H4 (cell line): ENCODE measurements around the gene DSCAML1. TPM values are rescaled to one million over a fixed set of nuclear protein-coding genes. Genes with fewer than 3 reads are reported as not detected.

Experiments
- DNase-seq: peaks from one replicate; pipeline ENCODE4 v3.0.0-alpha.2; 2015; ENCODE audit warnings: low spot score
- total RNA-seq: library from RNA; depleted of rRNA; stranded (reverse); fragments of >200 nt; shearing (Covaris generic); gene quantifications from 2 replicates; pipeline ENCODE4 v1.2.3, GENCODE V29; 2014

Gene DSCAML1
- total RNA-seq, 1 experiment from 2014 or later = not detected

DNA sequence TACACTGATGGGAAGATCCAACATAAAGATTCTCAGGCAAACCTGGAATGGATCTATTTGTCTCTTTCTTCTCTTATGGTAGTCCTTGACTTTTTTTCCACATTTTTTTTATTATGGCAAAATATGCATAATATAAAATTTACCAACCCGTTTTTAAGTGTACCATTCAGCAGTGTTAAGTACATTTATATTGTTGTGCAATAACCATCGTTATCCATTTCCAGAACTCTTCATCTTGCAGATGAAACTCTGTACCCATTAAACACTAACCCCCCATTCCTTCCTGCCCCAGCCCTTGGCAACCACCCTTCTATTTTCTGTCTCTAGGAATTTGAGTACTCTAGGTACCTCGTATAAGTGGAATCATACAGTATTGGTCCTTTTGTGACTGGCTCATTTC is 99.7 kb downstream of the DSCAML1 start:
- no peak for DNase-seq

DNA sequence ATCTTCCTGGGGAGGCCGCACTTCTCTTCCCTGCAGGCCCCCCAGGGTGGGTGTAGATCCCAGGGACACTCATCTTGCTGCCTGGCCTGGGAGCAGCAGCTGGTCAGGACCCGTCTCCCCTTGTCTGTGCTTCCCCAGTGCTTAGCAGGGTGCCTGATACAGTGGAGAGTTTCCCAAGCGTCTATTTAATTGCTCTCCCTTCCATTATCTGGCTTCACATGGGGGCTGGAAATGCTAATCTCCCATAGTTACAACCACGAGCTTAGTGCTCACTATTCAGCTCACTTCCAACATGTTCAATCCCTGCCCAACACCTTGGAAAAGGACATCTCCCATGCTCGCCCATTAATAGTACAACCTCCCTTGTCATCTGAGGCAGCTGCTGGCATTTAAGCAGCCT is 100.5 kb downstream of the DSCAML1 start:
- DNase-seq = no peak

DNA sequence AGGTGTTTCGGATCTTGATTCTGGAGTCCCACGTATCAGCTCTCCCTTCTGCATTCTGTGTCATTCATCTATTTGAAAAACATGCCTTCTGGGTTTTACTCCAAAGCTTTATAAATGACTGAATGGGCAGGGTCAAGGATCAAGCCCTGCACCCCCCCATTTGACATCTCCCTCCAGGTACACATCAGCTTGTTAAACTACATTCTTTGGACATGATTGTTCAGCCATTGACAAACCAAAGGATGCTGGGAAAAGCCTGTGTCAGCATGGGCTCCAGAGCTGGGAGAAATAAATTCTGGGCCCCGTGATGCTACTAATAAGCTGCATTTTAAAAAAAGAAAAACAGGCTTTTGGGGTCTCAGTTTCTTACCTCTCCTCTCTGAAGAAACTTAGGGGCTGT is 103.7 kb downstream of the DSCAML1 start:
- DNase-seq = no peak

DNA sequence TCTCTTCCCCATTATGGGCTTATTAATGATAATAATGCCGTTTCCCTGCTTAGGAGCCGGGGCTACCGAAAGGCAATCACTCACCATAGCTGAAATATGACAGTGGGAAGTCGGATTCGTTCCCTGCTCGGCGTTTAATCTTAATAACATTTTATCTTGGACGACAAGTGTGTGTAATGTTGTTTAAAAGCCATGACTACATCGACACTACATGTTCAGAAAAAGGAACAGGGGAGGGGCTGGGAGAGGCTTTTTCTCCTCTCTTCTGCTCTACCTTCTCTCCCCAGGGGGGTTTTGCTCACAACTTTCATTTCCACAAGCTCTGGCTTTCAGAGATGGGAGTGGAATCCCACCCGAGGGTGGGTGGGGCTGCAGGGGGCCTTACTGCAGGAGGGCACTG is 105.5 kb downstream of the DSCAML1 start:
- DNase-seq = peak; percentile 38

DNA sequence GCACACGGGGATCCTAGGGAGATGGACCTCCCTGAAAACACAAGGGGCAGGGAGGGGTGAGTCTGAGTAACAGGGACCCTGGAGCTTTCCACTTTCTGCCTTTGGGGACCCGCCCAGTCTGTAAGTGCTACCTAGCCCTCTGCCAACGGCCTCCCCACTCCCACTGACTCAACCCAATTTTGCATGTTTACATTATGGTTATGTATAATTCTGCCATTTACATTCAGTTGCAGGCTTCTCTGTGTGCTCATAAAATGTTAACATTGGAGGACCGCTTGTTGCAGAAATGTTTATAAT is 105.8 kb downstream of the DSCAML1 start:
- no peak for DNase-seq

DNA sequence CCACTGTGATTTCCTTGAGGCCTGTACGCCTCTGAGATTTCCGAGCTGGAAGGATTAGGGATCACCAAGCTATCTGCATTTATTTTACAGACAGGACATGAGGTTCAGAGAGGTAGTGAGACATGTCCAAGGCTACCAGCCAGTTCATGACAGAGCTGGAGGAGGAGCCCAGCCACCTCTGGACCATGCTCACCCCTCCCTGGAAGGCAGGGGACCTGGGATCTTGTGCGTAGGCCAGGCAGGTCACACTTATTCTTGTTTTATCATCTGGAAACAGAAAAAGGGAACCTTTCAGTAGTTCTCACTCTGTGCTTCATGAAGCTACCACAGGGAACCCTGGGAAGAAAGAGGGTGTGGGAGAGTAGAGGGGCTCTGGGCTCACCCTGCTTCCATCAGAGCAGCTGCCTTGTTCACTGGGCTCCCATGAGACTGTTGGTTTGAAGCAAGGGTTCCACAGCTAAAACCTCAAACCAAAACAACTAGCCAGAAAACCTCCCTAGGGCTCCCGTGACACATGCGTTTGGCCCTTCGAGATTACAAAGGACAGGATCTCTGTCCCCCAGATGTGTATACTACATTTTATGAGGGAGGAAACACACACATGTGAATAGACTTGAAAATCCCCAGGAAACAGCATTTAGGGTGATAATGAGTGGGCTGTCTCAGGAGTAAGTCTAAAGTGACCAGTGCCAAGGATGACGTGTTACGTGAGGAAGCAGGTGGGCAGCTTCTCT is 106.4 kb downstream of the DSCAML1 start:
- DNase-seq = peak; percentile 53

DNA sequence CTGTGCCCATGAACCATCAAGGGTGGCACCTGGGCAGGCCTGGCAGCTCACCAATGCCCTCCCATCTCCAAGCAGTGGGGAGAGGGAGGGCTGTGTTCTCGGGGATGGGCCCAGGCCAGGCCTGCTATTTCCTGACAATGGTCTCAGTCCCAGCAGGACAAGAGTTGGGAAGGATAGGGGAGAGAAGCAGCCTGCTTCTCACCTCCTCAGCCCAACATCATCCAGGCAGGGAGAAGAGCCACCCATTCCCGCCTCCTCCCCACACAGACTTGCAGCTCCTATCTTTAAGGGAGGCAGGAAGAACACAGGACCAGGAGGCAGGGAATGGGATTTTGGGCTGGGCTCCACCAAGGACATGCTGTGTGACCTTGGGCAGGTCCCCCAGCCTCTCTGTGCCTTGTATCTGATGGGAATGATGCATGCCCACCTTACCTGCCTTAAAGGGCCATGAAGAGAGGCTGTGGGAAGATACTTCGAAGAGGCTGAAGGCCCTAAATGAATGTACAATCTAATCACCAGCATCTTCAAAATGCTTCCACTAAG is 108.7 kb downstream of the DSCAML1 start:
- no peak for DNase-seq

DNA sequence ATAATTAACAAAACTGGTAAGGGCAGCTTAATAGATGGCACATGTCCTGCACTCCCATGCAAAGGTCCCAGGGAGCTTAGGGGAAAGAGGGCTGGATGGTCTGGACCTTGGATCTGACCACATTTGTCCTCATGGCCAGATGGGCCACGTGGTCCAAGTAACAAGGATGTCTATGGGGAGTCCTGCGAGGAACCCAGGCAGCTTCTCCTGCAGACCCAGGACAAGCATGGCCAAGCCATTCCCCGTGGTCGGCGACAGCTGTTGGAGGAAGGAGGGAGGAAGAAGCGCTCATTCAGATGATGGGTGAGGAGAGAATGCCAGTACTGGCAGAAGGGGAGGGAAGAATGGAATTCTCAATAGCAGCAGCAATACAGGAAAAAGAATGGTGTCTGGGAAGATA is 109.2 kb downstream of the DSCAML1 start:
- no peak for DNase-seq

DNA sequence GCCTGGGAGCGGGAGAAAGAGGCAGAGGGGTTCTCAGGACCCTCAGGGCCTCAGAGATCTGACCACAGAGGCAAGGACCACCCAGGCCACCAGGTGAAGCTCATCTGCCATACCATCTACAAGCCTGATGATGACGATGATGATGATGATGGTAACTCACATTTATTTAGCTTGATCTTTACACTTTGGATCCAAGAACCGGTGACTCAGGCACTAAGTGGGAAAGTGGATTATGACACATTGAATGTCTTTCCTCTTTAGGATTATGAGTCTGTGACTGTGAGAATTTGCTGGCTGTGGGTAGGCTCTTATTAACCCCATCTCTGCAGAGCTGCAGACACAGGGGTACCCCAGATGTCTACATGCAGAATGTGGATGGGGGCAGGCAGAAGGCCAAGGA is 110.3 kb downstream of the DSCAML1 start:
- DNase-seq = no peak

DNA sequence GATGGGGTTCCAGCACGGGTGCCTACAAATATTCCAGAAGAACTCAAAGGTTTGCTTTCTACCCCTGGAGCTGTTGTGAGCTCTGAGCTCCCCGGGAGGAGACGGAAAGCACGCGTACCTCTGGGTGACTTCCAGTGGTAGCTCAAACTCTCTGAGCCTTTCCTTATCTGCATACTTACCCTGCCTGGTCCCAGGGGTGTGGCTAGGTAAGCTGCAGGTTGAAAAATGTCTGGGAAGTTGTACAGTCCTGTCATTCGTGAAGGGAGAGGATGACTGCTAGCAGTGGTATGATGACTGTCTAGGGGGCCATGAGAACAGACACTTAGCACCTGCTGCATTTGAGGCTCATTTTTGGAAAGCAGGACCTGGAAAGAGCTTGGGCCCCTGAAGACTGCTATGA is 111.5 kb downstream of the DSCAML1 start:
- DNase-seq = no peak

DNA sequence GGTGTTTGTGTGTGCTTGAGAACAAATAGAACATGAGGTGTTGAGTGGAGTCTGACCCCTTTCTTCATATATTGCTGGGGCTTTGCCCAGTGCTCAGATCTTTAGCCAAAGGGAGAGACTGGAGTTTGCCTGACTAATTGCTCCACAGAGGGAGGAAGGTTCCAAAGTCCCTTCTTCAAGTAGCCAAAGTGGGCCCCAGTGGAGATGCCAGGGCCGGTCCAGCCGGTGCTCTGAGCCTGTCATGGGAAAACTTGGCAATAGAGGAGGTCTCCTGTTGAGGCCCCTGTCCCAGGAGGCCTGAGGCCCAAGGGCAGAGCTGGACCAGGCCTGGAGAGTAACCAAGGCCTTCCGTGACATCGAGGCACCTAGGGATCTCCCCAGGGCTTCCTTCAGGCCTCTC is 112.3 kb downstream of the DSCAML1 start:
- no peak for DNase-seq

DNA sequence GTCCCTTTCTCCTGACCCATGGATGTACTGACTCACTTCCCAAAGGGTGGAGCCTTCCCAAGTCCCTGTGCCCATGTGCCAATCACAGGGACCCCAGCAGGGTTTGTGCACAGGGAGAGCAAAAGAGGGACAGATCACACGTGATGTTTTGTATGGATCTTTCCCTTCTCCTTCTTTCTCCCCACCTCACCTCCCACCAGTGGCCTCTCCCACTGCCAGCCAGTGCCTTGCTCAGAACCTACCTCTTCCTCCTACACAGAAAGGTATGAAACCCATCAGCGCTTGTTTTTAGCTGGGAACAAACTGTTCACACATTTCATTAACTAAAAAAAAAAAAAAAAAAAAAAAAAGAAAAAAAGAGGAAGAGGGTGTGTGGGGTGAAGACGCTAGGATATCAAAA is 112.9 kb downstream of the DSCAML1 start:
- no peak for DNase-seq

DNA sequence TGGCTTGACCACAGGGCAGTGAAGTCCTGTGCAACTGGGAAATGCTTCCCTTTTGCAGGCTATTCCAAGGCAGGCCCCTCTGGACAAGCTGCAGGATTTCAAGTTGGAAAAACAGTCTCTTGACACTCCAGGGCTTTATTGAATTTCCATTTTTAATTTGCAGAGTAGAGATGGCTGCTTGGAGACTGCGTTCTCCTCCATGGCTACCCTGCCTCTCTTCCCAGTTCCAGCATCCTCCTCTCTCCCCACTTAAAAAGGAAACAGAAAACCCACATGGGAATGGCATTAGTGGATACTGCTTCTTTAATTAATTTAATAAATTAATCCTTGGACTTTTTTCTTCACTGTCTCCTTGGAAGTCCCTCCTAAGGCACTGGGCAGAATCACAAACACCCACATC is 115.6 kb downstream of the DSCAML1 start:
- no peak for DNase-seq

DNA sequence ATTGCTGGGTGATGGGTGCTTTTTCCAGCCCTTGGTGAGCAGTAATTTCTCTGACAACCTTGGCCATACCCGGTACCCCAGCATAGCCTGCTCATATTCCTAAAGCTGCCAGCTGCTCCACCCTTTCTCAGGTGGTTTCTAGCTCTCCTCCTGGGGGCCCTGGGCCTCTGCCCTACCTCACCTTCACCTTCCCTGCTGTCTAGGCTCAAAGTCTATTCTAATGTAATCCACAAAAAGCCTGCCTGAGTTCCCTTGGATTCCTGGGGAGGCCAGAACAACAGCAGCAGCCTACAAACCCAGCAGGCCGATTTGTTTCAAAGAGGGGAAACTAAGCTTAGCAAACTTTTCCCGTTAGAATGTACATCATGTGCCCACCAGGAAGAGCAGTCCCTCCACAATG is 117.6 kb downstream of the DSCAML1 start:
- no peak for DNase-seq

DNA sequence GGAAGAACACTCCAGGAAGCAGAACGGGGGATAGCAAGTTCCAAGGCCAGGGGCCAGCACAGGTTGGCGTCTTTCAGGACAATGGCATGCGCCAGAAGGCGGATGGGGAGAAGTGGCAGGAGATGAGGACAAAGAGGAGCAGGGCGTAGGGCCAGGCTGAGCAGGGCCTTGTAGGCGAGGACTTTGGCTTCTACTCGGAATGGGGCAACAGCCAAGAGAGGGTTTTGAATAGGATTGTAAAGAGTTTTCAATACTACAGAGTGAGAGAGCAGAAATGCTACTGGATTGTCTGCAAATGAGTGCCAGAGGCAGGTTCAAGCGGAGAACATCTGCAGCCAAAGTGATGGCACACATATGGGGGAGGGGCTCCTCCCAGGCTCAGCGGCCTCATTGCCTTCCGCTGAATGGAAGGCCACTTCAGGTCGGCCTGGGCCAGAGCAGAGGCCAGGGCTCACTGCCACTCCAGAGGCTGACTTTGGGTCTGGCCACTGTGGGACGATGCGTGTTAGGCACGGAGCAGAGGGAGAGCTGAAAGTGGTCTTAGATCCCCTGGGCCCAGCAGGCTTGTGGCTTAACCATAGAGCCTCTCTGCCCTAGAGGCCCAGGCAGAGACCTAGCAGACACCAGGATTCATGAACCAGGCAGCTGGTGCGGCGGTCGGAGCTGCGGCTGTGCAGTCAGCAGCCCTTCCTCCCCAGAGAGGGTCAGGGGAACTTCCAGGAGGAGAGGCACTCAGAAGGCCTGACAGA is 118.2 kb downstream of the DSCAML1 start:
- DNase-seq = no peak

DNA sequence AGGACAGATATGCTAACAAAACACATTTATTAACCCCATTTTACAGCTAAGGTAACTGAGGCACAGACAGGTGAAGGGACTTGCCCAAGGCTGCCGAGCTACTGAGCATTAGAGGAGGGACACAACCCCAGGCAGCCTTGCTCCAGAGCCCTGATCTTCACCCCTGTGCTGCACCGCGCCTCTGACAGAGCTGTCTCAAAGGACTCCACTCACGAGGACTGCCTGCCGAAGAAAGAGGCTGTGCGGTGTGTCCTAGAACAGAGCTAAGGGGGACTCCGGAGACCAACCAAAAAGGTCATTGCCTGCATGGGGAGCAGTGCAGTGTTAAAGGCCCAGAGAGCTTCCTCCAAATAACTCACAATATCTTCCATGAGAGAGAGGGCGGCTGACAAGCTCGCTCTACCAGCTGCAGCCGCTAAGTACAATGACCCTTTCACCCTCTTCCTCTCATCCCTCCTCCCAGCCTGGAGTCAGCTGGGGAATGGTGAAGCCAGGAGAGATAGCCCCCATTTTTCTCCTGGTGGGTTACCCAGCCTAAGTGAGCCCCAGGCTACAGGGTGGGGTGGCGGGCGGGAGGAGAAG is 119.2 kb downstream of the DSCAML1 start:
- no peak for DNase-seq

DNA sequence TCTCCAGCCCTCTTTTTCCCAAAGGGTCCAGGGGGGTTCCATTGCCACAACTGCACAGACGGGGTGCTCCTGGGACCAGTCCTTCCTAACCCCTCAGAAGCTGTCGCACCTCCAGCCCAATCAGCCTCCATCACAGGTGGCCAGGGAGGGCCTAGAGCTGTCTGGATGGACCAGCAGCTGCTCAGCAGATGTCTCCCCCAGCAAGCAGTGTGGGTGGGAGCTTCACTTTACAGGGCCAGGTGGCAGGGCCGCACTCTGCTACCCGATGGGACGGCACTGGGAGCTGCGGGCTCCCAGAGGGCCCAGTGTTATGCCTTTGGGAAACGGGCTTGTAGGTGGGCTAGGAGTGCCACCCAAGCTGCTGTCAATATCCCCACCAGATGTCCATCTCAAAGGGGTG is 120.5 kb downstream of the DSCAML1 start:
- no peak for DNase-seq

DNA sequence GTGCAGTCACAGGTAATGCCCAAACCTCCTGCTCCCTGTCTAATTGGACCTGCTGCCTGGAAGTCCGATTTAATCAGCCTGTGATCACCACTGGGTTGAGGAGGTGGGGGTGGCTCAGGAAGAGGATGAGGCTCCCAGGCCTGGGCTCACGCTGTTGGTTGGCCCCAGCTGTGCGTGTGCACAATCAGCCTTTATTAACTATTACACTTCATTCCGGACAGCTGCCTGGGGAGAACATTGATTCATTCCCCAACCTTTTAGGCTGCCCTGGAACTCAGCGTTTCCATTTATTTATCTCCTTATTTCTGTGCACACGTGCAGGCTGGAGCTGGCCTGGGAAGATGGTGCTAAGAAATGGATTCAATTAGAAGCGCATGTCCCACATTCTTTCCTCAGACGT is 123.4 kb downstream of the DSCAML1 start:
- DNase-seq = no peak

DNA sequence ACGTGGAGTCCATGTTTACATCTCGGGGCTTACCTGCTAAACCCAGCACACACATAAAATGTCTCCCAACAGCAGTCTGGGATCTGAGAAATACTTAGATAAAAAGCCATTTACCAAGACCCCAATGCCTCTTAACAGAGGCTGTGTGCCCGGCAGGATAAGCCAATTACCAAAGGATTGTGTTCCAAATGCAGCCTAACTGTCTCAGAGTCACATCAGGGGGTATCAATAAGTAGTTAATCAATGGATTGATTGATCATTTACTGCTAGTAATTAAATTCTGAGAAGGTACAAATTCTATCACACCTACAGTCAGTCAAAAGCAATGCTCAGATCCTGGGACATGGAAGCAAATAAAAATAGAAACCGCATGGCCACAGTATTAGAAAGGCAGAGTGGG is 125.6 kb downstream of the DSCAML1 start:
- DNase-seq = no peak

DNA sequence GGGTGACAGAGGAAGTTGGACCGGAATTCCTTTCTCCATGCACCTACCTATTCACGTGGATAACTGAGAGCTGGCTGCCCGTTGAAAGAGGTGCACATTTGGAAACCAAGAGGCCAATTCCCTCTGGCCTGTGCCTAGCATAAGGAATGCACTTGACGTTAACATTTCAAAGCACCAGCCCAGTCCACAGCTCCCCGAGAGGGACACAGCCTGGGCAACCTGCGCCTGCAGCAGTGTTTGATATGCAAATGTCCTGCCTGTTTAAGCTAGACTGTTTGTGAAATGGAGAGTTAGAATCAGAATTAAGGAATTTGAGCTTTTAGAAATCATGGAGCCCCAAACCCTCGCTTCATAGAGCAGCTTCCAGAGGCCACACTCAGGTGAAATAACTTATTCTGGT is 126.1 kb downstream of the DSCAML1 start:
- DNase-seq = no peak

DNA sequence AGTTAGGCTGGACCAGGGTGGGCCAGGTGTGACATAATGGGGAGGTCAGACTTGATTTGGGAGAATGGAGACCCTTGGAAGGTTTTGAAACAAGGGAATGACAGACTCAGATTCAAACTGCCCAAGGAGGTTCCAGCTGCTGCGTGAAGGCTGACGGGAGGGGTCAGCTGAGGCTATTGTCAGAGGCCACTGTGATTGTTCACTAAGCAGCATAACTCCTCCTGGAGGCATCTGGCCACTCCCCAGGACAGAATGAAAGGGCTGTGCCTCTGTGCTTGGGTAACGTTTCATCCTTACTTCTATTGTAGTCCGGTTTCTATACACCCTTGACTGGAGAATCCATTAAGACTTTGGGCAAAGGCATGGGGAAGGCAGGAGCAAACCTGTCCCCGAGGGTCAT is 126.6 kb downstream of the DSCAML1 start:
- no peak for DNase-seq

DNA sequence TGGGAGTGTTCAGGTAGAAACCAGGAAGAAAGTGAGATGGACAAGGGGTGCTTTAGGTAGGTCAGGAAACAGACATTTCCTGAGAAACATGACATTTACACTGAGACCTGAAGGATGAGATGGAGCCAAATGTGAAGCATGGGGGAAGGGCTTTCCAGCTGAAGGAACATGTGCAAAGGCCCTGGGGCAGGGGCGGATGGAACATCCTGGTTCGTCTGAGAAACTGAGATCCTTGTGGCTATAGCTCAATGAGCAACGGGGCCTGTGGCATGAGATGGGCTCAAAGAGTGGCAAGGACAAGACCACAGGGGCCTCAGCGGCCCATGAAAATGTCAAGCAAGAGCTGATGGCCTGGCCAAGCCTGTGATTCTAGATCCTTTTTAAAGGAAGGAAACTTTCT is 127.4 kb downstream of the DSCAML1 start:
- DNase-seq = no peak

DNA sequence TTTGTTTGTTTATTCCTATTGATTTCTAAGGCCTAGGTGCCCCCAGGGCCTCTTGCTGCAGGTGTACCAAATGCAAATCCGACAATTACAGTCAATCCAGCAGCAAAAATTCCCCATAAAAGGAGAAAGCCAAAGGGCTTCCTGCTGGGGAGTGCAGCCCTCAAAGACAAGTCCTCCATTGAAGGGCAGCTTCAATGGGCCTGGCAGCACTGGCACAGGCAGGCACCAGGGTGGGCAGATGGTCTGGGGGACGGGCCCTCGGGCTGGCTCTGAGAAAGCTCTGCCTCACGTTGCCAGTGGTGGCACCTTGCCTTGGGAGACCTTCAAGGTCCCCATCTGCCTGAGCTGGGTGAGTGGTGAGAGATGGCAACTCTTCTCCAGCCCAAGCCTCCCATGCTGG is 128.0 kb downstream of the DSCAML1 start:
- DNase-seq = no peak
